Transverse colon (tissue), 3 donors: Measurements from ENCODE around the gene HSPA6.

Source experiments
- POLR2A ChIP-seq: fragments of 450-650 bp; IDR thresholded peaks from one replicate; pipeline ENCODE4 v1.6.1; 2016; ENCODE audit warnings: antibody characterized with exemption, mild to moderate bottlenecking, moderate library complexity
- TF ChIP-seq, protein P1 (sequence below), 5 experiments: fragments of 200-600 bp in 3 of 5; fragments of 450-650 bp in 2 of 5; sonication (generic) in 3 of 5; IDR thresholded peaks; 1 replicate in 2 of 5; 2 replicates in 3 of 5; pipeline ENCODE4 v1.5.1; 2016 to 2017; ENCODE audit warnings: antibody characterized with exemption in 5 of 5, inconsistent platforms in 3 of 5, mild to moderate bottlenecking in 2 of 5, moderate library complexity in 1 of 5

DNA sequence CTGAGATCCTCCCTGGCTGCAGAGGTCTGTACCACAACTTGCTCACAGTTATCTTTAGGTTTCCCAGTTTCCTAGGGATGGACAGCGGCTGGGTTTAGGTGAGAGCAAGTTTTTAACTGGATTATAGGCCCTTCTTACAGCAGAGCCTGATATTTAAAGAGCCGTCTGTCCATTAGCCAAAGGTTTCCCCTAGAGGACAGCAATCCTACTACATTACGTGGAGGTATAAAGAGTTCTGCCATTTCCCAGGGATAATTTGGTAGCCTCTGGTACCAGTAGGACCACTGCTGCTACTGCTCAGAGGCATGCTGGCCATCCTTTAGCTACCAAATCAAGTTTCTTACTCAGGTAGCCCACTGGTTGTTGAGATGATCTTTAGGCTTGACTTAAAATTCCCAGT is 41.0 kb upstream of the HSPA6 start:
- TF ChIP-seq, protein P1, sequence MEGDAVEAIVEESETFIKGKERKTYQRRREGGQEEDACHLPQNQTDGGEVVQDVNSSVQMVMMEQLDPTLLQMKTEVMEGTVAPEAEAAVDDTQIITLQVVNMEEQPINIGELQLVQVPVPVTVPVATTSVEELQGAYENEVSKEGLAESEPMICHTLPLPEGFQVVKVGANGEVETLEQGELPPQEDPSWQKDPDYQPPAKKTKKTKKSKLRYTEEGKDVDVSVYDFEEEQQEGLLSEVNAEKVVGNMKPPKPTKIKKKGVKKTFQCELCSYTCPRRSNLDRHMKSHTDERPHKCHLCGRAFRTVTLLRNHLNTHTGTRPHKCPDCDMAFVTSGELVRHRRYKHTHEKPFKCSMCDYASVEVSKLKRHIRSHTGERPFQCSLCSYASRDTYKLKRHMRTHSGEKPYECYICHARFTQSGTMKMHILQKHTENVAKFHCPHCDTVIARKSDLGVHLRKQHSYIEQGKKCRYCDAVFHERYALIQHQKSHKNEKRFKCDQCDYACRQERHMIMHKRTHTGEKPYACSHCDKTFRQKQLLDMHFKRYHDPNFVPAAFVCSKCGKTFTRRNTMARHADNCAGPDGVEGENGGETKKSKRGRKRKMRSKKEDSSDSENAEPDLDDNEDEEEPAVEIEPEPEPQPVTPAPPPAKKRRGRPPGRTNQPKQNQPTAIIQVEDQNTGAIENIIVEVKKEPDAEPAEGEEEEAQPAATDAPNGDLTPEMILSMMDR (IDR thresholded peaks at IDR 0.05) = no peak
- no peak for TF ChIP-seq POLR2A
